PC-3 (cell line): ENCODE measurements around the gene IQGAP3.

Experiments
- EZH2 ChIP-seq: fragments of 300-600 bp; sonication (generic); IDR thresholded peaks from one replicate; pipeline ENCODE4 v1.6.1; 2017; ENCODE audit warnings: antibody characterized with exemption, mild to moderate bottlenecking, low read length; ENCODE audit not compliant: unreplicated experiment
- EZH2phosphoT487 ChIP-seq: fragments of 300-600 bp; sonication (generic); IDR thresholded peaks from 2 replicates; pipeline ENCODE4 v1.6.1; 2018; ENCODE audit warnings: mild to moderate bottlenecking, antibody characterized with exemption, low read length, borderline replicate concordance
- TF ChIP-seq, protein P1 (sequence below): fragments of 300-600 bp; sonication (generic); conservative IDR thresholded peaks from 2 replicates; pipeline ENCODE4 v1.5.1; 2017; ENCODE audit warnings: antibody characterized with exemption, low read depth, mild to moderate bottlenecking, low read length

DNA sequence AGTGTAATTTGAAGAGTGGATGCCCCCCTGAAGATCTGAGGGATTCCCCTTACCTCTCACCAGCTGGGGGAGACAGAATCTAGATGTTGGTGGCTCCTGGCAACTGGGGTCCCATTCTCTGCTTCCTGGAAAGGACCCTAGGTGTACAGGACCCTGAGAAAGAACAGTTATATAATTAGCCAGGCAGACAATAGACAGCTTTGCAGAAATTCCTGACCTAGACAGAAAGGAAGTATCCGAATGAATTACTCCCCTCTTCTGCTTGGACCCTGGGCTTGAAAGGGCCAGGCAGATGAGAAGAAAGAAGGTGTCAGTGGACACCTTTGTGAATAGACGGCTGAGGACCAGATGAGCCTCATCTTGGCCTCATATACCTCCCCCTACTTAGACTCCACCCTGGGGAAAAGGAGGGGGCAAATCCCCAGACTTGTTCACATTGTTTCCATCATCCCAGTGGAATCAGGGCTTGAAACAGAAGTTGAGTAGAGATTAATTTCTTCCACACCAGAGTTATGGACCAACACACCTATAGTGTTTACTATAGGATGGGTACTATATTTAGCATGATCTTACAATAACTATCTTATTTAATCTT lies 1.8 kb upstream of the IQGAP3 start:
- TF ChIP-seq, protein P1, sequence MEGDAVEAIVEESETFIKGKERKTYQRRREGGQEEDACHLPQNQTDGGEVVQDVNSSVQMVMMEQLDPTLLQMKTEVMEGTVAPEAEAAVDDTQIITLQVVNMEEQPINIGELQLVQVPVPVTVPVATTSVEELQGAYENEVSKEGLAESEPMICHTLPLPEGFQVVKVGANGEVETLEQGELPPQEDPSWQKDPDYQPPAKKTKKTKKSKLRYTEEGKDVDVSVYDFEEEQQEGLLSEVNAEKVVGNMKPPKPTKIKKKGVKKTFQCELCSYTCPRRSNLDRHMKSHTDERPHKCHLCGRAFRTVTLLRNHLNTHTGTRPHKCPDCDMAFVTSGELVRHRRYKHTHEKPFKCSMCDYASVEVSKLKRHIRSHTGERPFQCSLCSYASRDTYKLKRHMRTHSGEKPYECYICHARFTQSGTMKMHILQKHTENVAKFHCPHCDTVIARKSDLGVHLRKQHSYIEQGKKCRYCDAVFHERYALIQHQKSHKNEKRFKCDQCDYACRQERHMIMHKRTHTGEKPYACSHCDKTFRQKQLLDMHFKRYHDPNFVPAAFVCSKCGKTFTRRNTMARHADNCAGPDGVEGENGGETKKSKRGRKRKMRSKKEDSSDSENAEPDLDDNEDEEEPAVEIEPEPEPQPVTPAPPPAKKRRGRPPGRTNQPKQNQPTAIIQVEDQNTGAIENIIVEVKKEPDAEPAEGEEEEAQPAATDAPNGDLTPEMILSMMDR = no peak
- TF ChIP-seq EZH2 (no peak), EZH2phosphoT487 (no peak)
